MM.1S (cell line): ENCODE results near the gene NLK.
A peak's percentile ranks its signal among the peaks of the same experiment; 100 is the strongest.

Experiments used
- DNase-seq: peaks from one replicate; pipeline ENCODE4 v3.0.0-alpha.2; 2015
- H2AFZ ChIP-seq: fragments of 300-600 bp; sonication (generic); 2 replicates; pipeline ENCODE4 v1.6.0; 2016; ENCODE audit warnings: antibody characterized with exemption, low read length
- H3F3A ChIP-seq: fragments of 300-600 bp; sonication (generic); 2 replicates; pipeline ENCODE4 v1.6.1; 2016; ENCODE audit warnings: mild to moderate bottlenecking, antibody characterized with exemption, low read length, moderate library complexity, mixed read lengths; ENCODE audit not compliant: insufficient read depth
- H3K27ac ChIP-seq: fragments of 300-600 bp; sonication (generic); 2 replicates; pipeline ENCODE4 v1.5.1; 2016; ENCODE audit warnings: mild to moderate bottlenecking, low read length
- H3K27me3 ChIP-seq: fragments of 300-600 bp; sonication (generic); replicated peaks from 2 replicates; pipeline ENCODE4 v1.6.0; 2016; ENCODE audit warnings: low read length; ENCODE audit not compliant: insufficient read depth
- H3K36me3 ChIP-seq: fragments of 300-600 bp; sonication (generic); replicated peaks from 2 replicates; pipeline ENCODE4 v1.6.1; 2016; ENCODE audit warnings: mild to moderate bottlenecking, low read length, mixed read lengths; ENCODE audit not compliant: insufficient read depth
- H3K4me1 ChIP-seq: fragments of 300-600 bp; sonication (generic); 2 replicates; pipeline ENCODE4 v1.6.1; 2016; ENCODE audit warnings: low read length, mixed read lengths
- H3K4me2 ChIP-seq: fragments of 300-600 bp; sonication (generic); 2 replicates; pipeline ENCODE4 v1.6.0; 2016; ENCODE audit warnings: low read depth, low read length
- H3K4me3 ChIP-seq: fragments of 300-600 bp; sonication (generic); 2 replicates; pipeline ENCODE4 v1.5.1; 2016; ENCODE audit warnings: low read length, mixed read lengths
- H3K79me2 ChIP-seq: fragments of 300-600 bp; sonication (generic); 2 replicates; pipeline ENCODE4 v1.6.1; 2016; ENCODE audit warnings: mixed run types, low read length, mixed read lengths
- H3K9ac ChIP-seq: fragments of 300-600 bp; sonication (generic); 2 replicates; pipeline ENCODE4 v1.6.1; 2016; ENCODE audit warnings: low read length, mixed read lengths
- H3K9me2 ChIP-seq: fragments of 300-600 bp; sonication (generic); replicated peaks from 2 replicates; pipeline ENCODE4 v1.6.1; 2016; ENCODE audit warnings: mild to moderate bottlenecking, low read length, mixed read lengths; ENCODE audit not compliant: insufficient read depth
- H3K9me3 ChIP-seq: fragments of 300-600 bp; sonication (generic); replicated peaks from 2 replicates; pipeline ENCODE4 v1.6.1; 2016; ENCODE audit warnings: mild to moderate bottlenecking, low read length, mixed read lengths; ENCODE audit not compliant: insufficient read depth
- H4K20me1 ChIP-seq: fragments of 300-600 bp; sonication (generic); 2 replicates; pipeline ENCODE4 v1.6.1; 2016; ENCODE audit warnings: mild to moderate bottlenecking, low read length, moderate library complexity, mixed read lengths; ENCODE audit not compliant: insufficient read depth
- EZH2 ChIP-seq: fragments of 300-600 bp; sonication (generic); optimal IDR thresholded peaks from 2 replicates; pipeline ENCODE3; 2017; ENCODE audit warnings: low read depth, mild to moderate bottlenecking, antibody characterized with exemption, low read length, mixed read lengths
- EZH2phosphoT487 ChIP-seq: fragments of 300-600 bp; sonication (generic); IDR thresholded peaks from 2 replicates; pipeline ENCODE4 v1.6.1; 2018; ENCODE audit warnings: antibody characterized with exemption, low read length
- TF ChIP-seq, protein P1 (sequence below): fragments of 300-600 bp; sonication (generic); IDR thresholded peaks from 2 replicates; pipeline ENCODE4 v1.5.1; 2016; ENCODE audit warnings: antibody characterized with exemption, low read length, mixed read lengths

The NLK gene

DNA sequence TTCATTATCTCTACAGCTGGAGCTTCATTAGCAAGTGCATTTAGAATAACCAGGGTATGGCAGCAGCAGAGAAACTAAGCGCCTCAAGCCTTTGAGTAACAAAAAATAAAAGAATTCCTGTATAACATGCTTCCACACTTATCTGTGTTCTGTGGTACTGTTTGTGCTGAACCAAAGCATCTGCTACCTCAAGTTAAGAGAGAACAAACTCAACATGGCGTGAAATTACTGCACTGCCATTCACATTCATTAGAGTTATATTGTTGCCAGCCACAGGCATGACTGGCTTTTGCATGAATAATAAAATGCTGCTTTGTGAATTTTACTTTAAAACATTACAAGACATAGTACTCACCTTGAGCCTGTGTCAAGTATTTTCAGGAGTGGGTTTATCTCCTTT lies 76.6 kb downstream of the NLK start:
- no peaks in the 10 kb centered on the region for H4K20me1 ChIP-seq
- H3K4me1 ChIP-seq, result peaks cover 18% of the 10 kb centered on the region
- H3K9me2 ChIP-seq, result no peaks in the 10 kb centered on the region
- H2AFZ ChIP-seq, result no peak overlapping the region
- H3K79me2 ChIP-seq, result no peaks in the 10 kb centered on the region
- no peak for DNase-seq
- no peaks in the 10 kb centered on the region for H3K9me3 ChIP-seq
- H3K9ac ChIP-seq, result no peak overlapping the region
- H3K27ac ChIP-seq, result no peak overlapping the region
- TF ChIP-seq EZH2phosphoT487 (no peak), EZH2 (no peak)
- TF ChIP-seq, protein P1, sequence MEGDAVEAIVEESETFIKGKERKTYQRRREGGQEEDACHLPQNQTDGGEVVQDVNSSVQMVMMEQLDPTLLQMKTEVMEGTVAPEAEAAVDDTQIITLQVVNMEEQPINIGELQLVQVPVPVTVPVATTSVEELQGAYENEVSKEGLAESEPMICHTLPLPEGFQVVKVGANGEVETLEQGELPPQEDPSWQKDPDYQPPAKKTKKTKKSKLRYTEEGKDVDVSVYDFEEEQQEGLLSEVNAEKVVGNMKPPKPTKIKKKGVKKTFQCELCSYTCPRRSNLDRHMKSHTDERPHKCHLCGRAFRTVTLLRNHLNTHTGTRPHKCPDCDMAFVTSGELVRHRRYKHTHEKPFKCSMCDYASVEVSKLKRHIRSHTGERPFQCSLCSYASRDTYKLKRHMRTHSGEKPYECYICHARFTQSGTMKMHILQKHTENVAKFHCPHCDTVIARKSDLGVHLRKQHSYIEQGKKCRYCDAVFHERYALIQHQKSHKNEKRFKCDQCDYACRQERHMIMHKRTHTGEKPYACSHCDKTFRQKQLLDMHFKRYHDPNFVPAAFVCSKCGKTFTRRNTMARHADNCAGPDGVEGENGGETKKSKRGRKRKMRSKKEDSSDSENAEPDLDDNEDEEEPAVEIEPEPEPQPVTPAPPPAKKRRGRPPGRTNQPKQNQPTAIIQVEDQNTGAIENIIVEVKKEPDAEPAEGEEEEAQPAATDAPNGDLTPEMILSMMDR, result no peak
- H3K27me3 ChIP-seq, result no peaks in the 10 kb centered on the region
- H3K36me3 ChIP-seq, result no peaks in the 10 kb centered on the region
- peak overlapping the region; percentile 53 for H3K4me2 ChIP-seq
- H3K4me3 ChIP-seq, result no peak overlapping the region
- H3F3A ChIP-seq, result peaks cover 7% of the 10 kb centered on the region; the same call in 1 of the 2 replicates

DNA sequence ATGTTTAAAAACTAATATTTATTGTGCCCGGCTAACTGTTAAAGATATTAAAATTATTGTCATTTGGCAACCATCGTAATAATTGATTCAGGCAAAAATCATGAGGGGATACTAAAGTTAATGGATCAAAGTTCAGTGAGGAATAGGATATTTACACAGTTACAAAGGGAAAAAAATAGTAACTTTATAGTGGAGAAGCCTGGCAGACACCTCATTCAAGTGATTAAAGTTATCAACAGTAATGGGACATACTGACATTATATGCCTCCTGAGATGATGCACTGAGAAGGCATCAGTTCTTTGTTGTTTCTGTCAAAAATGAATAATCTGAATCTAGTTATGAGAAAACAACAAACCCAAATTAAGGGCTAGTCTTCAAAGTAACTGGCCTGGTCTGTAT lies 77.1 kb downstream of the NLK start:
- no peaks in the 10 kb centered on the region for H3K79me2 ChIP-seq
- H3K36me3 ChIP-seq, result no peaks in the 10 kb centered on the region
- DNase-seq, result no peak
- H3K27me3 ChIP-seq, result no peaks in the 10 kb centered on the region
- H3F3A ChIP-seq, result peaks cover 7% of the 10 kb centered on the region; the same call in 1 of the 2 replicates
- no peak overlapping the region for H3K4me3 ChIP-seq
- H4K20me1 ChIP-seq, result no peaks in the 10 kb centered on the region
- no peak overlapping the region for H3K4me2 ChIP-seq
- no peak for TF ChIP-seq EZH2
- TF ChIP-seq EZH2phosphoT487, result no peak
- TF ChIP-seq, protein P1, result no peak
- H3K9me2 ChIP-seq, result no peaks in the 10 kb centered on the region
- no peak overlapping the region for H3K27ac ChIP-seq
- peaks cover 18% of the 10 kb centered on the region for H3K4me1 ChIP-seq
- H3K9me3 ChIP-seq, result no peaks in the 10 kb centered on the region
- H2AFZ ChIP-seq, result no peak overlapping the region
- H3K9ac ChIP-seq, result no peak overlapping the region

DNA sequence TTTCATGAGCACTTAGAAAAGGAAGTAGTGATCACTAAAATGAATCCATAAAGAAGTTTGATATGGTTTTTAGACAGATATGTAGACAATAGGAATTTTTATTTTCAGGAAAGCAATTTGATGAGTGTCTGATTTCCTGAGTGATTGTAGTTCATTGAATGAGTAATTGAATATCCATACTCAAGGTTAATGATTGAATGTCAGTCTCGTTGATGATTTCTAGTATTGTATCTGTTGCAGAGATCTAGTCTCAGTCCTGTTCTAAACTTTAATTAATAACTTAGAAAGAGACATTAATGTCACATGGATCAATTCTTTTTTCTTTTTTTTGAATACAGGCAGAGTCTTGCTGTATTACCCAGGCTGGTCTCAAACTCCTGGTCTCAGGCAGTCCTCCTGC lies 78.3 kb downstream of the NLK start:
- Histone ChIP-seq H2AFZ (no peak overlapping the region), H3K4me1 (peaks cover 18% of the 10 kb centered on the region), H3K27ac (no peak overlapping the region), H3K4me3 (no peak overlapping the region), H4K20me1 (no peaks in the 10 kb centered on the region), H3K27me3 (no peaks in the 10 kb centered on the region), H3K9me2 (no peaks in the 10 kb centered on the region), H3K9me3 (no peaks in the 10 kb centered on the region), H3K9ac (no peak overlapping the region), H3F3A (peaks cover 7% of the 10 kb centered on the region; the same call in 1 of the 2 replicates), H3K36me3 (no peaks in the 10 kb centered on the region), H3K79me2 (no peaks in the 10 kb centered on the region), H3K4me2 (no peak overlapping the region)
- no peak for DNase-seq
- TF ChIP-seq, protein P1, result no peak
- no peak for TF ChIP-seq EZH2phosphoT487
- no peak for TF ChIP-seq EZH2
